Measurements from ENCODE around the gene LRRC4C. TPM values are rescaled to one million over a fixed set of nuclear protein-coding genes. Genes with fewer than 3 reads are reported as not detected.

LRRC4C gene
- total RNA-seq, 2 donors from 2014 or later, result 0.95 to 3.2 TPM

DNA sequence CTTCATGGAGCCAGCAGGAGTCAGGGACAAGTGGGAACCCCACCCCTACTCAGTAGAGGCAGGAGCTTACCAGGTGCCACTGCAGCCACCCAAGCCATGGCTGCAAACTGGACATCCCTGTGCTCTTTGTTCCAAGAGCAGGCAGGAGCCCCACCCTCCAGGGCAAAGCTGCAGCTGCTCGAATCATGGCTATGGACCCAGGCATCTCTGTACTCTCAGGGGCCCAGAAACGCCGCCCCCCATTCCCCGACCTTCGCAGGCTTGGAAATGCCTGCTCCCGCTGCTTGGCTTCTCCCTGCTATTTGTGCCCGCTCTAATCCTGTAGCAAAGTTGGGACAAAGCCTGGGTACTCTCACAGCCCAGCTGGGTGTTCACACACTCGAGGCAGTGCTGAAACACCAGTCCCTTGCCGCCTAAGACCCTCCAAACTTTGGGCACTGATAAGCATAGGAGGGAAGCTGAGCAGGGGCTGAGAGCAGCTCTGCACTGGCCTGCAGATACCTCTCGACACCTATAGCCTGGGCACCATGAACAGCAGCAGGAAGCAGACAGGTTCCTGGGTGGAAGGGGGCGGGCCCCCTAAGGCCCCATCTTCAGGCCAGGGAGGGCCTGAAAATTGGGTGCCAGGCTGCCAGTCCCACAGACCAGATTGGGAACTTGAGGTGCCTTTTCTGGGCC lies 402.4 kb downstream of the LRRC4C start:
- no peak for DNase-seq (ENCODE audit: low spot score)

GRCh38 chr11:41053894-41054293 lies 405.6 kb downstream of the LRRC4C start:
- Histone ChIP-seq H3K4me1 (ENCODE audit: control insufficient read depth in 1 of 2, low read depth in 2 of 2) (no peaks in the 10 kb centered on the region), H3K9me3 (no peaks in the 10 kb centered on the region), H3K36me3 (no peaks in the 10 kb centered on the region), H3K4me3 (no peak overlapping the region), H3K27me3 (replicated peaks; ENCODE audit: insufficient read depth) (no peaks in the 10 kb centered on the region), H3K27ac (no peak overlapping the region)
- TF ChIP-seq, protein P1, sequence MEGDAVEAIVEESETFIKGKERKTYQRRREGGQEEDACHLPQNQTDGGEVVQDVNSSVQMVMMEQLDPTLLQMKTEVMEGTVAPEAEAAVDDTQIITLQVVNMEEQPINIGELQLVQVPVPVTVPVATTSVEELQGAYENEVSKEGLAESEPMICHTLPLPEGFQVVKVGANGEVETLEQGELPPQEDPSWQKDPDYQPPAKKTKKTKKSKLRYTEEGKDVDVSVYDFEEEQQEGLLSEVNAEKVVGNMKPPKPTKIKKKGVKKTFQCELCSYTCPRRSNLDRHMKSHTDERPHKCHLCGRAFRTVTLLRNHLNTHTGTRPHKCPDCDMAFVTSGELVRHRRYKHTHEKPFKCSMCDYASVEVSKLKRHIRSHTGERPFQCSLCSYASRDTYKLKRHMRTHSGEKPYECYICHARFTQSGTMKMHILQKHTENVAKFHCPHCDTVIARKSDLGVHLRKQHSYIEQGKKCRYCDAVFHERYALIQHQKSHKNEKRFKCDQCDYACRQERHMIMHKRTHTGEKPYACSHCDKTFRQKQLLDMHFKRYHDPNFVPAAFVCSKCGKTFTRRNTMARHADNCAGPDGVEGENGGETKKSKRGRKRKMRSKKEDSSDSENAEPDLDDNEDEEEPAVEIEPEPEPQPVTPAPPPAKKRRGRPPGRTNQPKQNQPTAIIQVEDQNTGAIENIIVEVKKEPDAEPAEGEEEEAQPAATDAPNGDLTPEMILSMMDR (IDR thresholded peaks at IDR 0.05), result no peak
- no peak for DNase-seq (ENCODE audit: low spot score)
- no peak for ATAC-seq (ENCODE audit: insufficient number of reproducible peaks, low FRiP score, low read depth)

More for the DNA sequence above, 402.4 kb downstream of the LRRC4C start:
- Histone ChIP-seq H3K27me3 (replicated peaks; ENCODE audit: insufficient read depth) (no peaks in the 10 kb centered on the region), H3K4me3 (no peak overlapping the region), H3K27ac (no peak overlapping the region), H3K36me3 (no peaks in the 10 kb centered on the region), H3K9me3 (no peaks in the 10 kb centered on the region), H3K4me1 (ENCODE audit: control insufficient read depth in 1 of 2, low read depth in 2 of 2) (no peaks in the 10 kb centered on the region)
- TF ChIP-seq, protein P1 (IDR thresholded peaks at IDR 0.05), result no peak
- no peak for ATAC-seq (ENCODE audit: insufficient number of reproducible peaks, low FRiP score, low read depth)

GRCh38 chr11:41051919-41052635 lies 407.4 kb downstream of the LRRC4C start:
- Histone ChIP-seq H3K9me3 (no peaks in the 10 kb centered on the region), H3K27ac (no peak overlapping the region), H3K4me1 (ENCODE audit: control insufficient read depth in 1 of 2, low read depth in 2 of 2) (no peaks in the 10 kb centered on the region), H3K4me3 (no peak overlapping the region), H3K36me3 (no peaks in the 10 kb centered on the region), H3K27me3 (replicated peaks; ENCODE audit: insufficient read depth) (no peaks in the 10 kb centered on the region)
- no peak for DNase-seq (ENCODE audit: low spot score)
- TF ChIP-seq, protein P1 (IDR thresholded peaks at IDR 0.05), result no peak
- ATAC-seq (ENCODE audit: insufficient number of reproducible peaks, low FRiP score, low read depth), result no peak

DNA sequence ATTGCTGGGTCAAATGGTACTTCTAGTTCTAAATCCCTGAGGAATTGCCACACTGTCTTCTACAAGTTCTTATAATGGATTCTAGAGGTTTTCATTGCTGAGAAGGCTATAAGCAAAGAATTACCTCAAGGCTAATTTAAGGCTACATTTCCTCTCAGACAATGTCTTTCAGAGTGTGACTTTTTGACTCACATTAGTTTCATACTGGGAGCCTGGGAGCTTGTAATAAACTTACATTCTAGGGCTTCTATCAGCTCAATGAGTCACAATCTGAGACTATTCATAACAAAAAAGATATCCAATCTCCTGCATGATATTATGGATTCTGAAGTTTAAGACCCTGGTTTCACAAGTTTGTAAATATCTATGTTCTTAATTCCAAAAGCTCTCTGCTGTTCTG lies 408.7 kb downstream of the LRRC4C start:
- Histone ChIP-seq H3K9me3 (no peaks in the 10 kb centered on the region), H3K36me3 (no peaks in the 10 kb centered on the region)

GRCh38 chr11:41047229-41047628 lies 412.2 kb downstream of the LRRC4C start:
- H3K4me1 ChIP-seq (ENCODE audit: control insufficient read depth in 1 of 2, low read depth in 2 of 2), result no peaks in the 10 kb centered on the region
- ATAC-seq (ENCODE audit: insufficient number of reproducible peaks, low FRiP score, low read depth), result no peak
- H3K27me3 ChIP-seq (replicated peaks; ENCODE audit: insufficient read depth), result no peaks in the 10 kb centered on the region

More for the DNA sequence above, 408.7 kb downstream of the LRRC4C start:
- Histone ChIP-seq H3K27ac (no peak overlapping the region), H3K27me3 (replicated peaks; ENCODE audit: insufficient read depth) (no peaks in the 10 kb centered on the region), H3K4me1 (ENCODE audit: control insufficient read depth in 1 of 2, low read depth in 2 of 2) (no peaks in the 10 kb centered on the region), H3K4me3 (no peak overlapping the region)
- no peak for ATAC-seq (ENCODE audit: insufficient number of reproducible peaks, low FRiP score, low read depth)
- no peak for DNase-seq (ENCODE audit: low spot score)
- TF ChIP-seq, protein P1 (IDR thresholded peaks at IDR 0.05), result no peak

More at GRCh38 chr11:41047229-41047628, 412.2 kb downstream of the LRRC4C start:
- Histone ChIP-seq H3K4me3 (no peak overlapping the region), H3K9me3 (no peaks in the 10 kb centered on the region), H3K27ac (no peak overlapping the region), H3K36me3 (no peaks in the 10 kb centered on the region)
- no peak for DNase-seq (ENCODE audit: low spot score)
- TF ChIP-seq, protein P1 (IDR thresholded peaks at IDR 0.05), result no peak
